Activated naive CD8-positive, alpha-beta T cell treated with anti-CD3 and anti-CD28 coated beads, Interleukin-2, amount 50 U/mL, for 16 hours (primary cell): ENCODE data around the gene SMPD3.

ENCODE experiments used
- DNase-seq: peaks from one replicate; pipeline ENCODE4 v3.0.0-alpha.2; 2020; ENCODE audit warnings: low read depth, low spot score

Gene SMPD3

GRCh38 chr16:68357521-68357922, 90.8 kb downstream of the SMPD3 start:
- DNase-seq: no peak

- no peak for DNase-seq
These were observed 91.4 kb downstream of the SMPD3 start for GRCh38 chr16:68356919-68357286.

- DNase-seq: peak; percentile 34
These were observed 91.9 kb downstream of the SMPD3 start for GRCh38 chr16:68356249-68356918.

GRCh38 chr16:68355447-68356248, 92.7 kb downstream of the SMPD3 start:
- DNase-seq: no peak

GRCh38 chr16:68354816-68355215, 93.5 kb downstream of the SMPD3 start:
- no peak for DNase-seq

- DNase-seq: no peak
These were observed 94.9 kb downstream of the SMPD3 start for GRCh38 chr16:68353366-68353765.

- DNase-seq: no peak
These were observed 96.3 kb downstream of the SMPD3 start for GRCh38 chr16:68351991-68352431.

- DNase-seq: no peak
These were observed 96.8 kb downstream of the SMPD3 start for GRCh38 chr16:68351463-68351862.

GRCh38 chr16:68350813-68351350, 97.4 kb downstream of the SMPD3 start:
- no peak for DNase-seq

GRCh38 chr16:68349838-68350410, 98.4 kb downstream of the SMPD3 start:
- DNase-seq: no peak

- no peak for DNase-seq
These were observed 99.5 kb downstream of the SMPD3 start for GRCh38 chr16:68348639-68349445.

GRCh38 chr16:68347605-68348004, 100.7 kb downstream of the SMPD3 start:
- DNase-seq: no peak

GRCh38 chr16:68346892-68347480, 101.3 kb downstream of the SMPD3 start:
- no peak for DNase-seq

- DNase-seq: no peak
These were observed 102.2 kb downstream of the SMPD3 start for GRCh38 chr16:68345958-68346635.

- no peak for DNase-seq
These were observed 102.9 kb downstream of the SMPD3 start for GRCh38 chr16:68345351-68345810.

- no peak for DNase-seq
These were observed 104.1 kb downstream of the SMPD3 start for GRCh38 chr16:68344252-68344651.

- DNase-seq: no peak
These were observed 105.2 kb downstream of the SMPD3 start for GRCh38 chr16:68343137-68343536.

- no peak for DNase-seq
These were observed 105.7 kb downstream of the SMPD3 start for GRCh38 chr16:68342620-68343019.

GRCh38 chr16:68339214-68339613, 109.1 kb downstream of the SMPD3 start:
- DNase-seq: no peak

GRCh38 chr16:68338326-68339119, 109.8 kb downstream of the SMPD3 start:
- DNase-seq: no peak
